ENCODE data around the gene PTPN23.

DNA sequence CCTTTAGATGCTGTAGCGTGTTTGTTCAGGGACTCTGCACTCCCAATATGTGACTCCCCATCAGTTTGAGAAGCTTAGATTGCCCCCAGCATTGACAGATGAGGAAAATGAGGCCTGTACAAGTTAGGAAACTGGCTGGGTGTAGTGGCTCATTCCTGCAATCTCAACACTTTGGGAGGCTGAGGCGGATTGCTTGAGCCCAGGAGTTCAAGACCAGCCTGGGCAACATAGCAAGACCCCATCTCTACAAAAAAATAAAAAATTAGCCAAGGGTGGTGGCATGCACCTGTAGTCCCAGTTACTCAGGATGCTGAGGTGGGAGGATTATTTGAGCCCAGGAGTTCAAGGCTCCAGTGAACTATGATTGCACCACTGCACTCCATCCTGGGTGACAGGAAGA, 14.0 kb upstream of the PTPN23 start:
- TF ChIP-seq, protein P1, sequence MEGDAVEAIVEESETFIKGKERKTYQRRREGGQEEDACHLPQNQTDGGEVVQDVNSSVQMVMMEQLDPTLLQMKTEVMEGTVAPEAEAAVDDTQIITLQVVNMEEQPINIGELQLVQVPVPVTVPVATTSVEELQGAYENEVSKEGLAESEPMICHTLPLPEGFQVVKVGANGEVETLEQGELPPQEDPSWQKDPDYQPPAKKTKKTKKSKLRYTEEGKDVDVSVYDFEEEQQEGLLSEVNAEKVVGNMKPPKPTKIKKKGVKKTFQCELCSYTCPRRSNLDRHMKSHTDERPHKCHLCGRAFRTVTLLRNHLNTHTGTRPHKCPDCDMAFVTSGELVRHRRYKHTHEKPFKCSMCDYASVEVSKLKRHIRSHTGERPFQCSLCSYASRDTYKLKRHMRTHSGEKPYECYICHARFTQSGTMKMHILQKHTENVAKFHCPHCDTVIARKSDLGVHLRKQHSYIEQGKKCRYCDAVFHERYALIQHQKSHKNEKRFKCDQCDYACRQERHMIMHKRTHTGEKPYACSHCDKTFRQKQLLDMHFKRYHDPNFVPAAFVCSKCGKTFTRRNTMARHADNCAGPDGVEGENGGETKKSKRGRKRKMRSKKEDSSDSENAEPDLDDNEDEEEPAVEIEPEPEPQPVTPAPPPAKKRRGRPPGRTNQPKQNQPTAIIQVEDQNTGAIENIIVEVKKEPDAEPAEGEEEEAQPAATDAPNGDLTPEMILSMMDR (IDR thresholded peaks at IDR 0.05) = no peak
- TF ChIP-seq POLR2A (IDR thresholded peaks at IDR 0.05) = no peak
